ENCODE measurements around the gene SDK1. TPM values are rescaled to one million over a fixed set of nuclear protein-coding genes. Genes with fewer than 3 reads are reported as not detected.

The SDK1 gene
- total and polyA plus RNA-seq, 12 donors, result 1.0 to 5.3 (median 3.2) TPM

GRCh38 chr7:3634396-3634795 lies 333.3 kb downstream of the SDK1 start:
- no peaks in the 10 kb centered on the region for H3K4me1 ChIP-seq
- DNase-seq, result no peak
- no peaks in the 10 kb centered on the region for H3K36me3 ChIP-seq
- TF ChIP-seq, protein P1, sequence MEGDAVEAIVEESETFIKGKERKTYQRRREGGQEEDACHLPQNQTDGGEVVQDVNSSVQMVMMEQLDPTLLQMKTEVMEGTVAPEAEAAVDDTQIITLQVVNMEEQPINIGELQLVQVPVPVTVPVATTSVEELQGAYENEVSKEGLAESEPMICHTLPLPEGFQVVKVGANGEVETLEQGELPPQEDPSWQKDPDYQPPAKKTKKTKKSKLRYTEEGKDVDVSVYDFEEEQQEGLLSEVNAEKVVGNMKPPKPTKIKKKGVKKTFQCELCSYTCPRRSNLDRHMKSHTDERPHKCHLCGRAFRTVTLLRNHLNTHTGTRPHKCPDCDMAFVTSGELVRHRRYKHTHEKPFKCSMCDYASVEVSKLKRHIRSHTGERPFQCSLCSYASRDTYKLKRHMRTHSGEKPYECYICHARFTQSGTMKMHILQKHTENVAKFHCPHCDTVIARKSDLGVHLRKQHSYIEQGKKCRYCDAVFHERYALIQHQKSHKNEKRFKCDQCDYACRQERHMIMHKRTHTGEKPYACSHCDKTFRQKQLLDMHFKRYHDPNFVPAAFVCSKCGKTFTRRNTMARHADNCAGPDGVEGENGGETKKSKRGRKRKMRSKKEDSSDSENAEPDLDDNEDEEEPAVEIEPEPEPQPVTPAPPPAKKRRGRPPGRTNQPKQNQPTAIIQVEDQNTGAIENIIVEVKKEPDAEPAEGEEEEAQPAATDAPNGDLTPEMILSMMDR (IDR thresholded peaks at IDR 0.05), result no peak
- no peak overlapping the region for H3K4me3 ChIP-seq
- H3K27ac ChIP-seq, result no peak overlapping the region
- H3K27me3 ChIP-seq, result no peaks in the 10 kb centered on the region
- ATAC-seq, result no peak
- H3K9me3 ChIP-seq, result peaks cover 0 to 28% (median 13%) of the 10 kb centered on the region in 11 donors
- intact Hi-C loops (cut with DNase I), result no loop called here

GRCh38 chr7:3636131-3636860 lies 335.2 kb downstream of the SDK1 start:
- no peaks in the 10 kb centered on the region for H3K4me1 ChIP-seq
- DNase-seq (no peak), ATAC-seq (no peak)
- TF ChIP-seq, protein P1 (IDR thresholded peaks at IDR 0.05), result no peak
- no peak overlapping the region for H3K4me3 ChIP-seq
- H3K36me3 ChIP-seq, result no peaks in the 10 kb centered on the region
- WGBS, 2 donors, result 82 to 83% methylated on average over 6 of the region's 6 CpGs
- H3K27me3 ChIP-seq, result no peaks in the 10 kb centered on the region
- peaks cover 0 to 9% (median 0%) of the 10 kb centered on the region in 11 donors for H3K9me3 ChIP-seq
- H3K27ac ChIP-seq, result no peak overlapping the region
- intact Hi-C loops (cut with DNase I), result no loop called here

- no peak for ATAC-seq
- TF ChIP-seq, protein P1 (IDR thresholded peaks at IDR 0.05), result no peak
- Histone ChIP-seq H3K27me3 (no peaks in the 10 kb centered on the region), H3K36me3 (no peaks in the 10 kb centered on the region), H3K9me3 (no peaks in the 10 kb centered on the region), H3K4me3 (no peak overlapping the region), H3K4me1 (no peaks in the 10 kb centered on the region), H3K27ac (no peak overlapping the region)
- DNase-seq, result no peak
- intact Hi-C loops (cut with DNase I), result no loop called here
- 65 to 68% methylated on average over 7 of the region's 7 CpGs for WGBS, 2 donors
Measured at GRCh38 chr7:3639253-3639652, 338.2 kb downstream of the SDK1 start.

DNA sequence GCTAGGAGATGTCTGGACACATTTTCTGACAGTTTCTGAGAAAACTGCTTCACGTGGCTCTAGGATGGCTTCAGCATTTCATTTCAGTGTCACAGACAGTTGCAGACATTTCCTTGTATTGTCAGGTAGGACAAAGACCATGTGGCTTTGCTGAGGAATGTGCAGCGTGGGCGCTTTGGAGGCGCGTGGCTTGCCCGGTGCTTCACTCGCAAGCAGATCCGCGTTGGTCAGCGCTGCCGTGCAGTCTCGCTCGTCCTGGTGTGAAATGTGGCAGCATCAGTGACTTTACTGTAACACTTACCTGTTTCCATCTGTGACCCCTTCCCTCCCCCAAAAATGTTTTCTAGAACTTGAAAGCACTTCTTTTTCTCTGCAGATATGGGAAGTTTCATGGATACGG lies 340.5 kb downstream of the SDK1 start:
- ATAC-seq (no peak), DNase-seq (no peak)
- intact Hi-C loops (cut with DNase I), result no loop called here
- WGBS, 2 donors, result 75 to 86% methylated on average over 14 of the region's 14 CpGs
- Histone ChIP-seq H3K4me1 (no peaks in the 10 kb centered on the region), H3K4me3 (no peak overlapping the region), H3K9me3 (no peaks in the 10 kb centered on the region), H3K27ac (no peak overlapping the region), H3K36me3 (no peaks in the 10 kb centered on the region), H3K27me3 (no peaks in the 10 kb centered on the region)
- TF ChIP-seq, protein P1 (IDR thresholded peaks at IDR 0.05), result no peak

Measured in heart right ventricle (tissue), 16 donors.